CD4-positive, alpha-beta T cell treated with Interleukin-17A for 4 hours (primary cell): ENCODE results near the gene PARN.

Experiments
- DNase-seq: peaks from one replicate; pipeline ENCODE4 v3.0.0-alpha.2; 2020; ENCODE audit warnings: mixed read lengths

The PARN gene

DNA sequence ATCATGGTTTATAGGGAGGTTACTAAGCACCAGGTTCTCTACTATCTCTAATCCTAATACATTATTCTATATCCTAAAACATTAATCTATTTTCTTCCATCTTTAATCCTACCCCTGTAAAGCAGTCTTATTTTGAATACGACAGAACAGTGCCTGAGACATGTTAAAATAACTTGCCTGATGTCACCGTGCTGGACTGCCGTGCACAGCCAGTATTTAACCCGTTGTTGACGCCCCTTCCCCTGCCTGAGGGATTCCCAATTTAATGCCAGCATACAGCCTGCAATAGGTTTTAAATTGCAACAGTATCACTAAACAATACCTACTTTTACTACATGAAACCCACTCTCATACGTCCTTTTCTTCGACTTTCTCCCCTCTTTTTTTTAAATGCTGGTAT lies 133.3 kb downstream of the PARN start:
- no peak for DNase-seq

- no peak for DNase-seq
Observed at GRCh38 chr16:14496047-14496770, 133.9 kb downstream of the PARN start.

GRCh38 chr16:14495213-14496046 lies 134.6 kb downstream of the PARN start:
- no peak for DNase-seq

GRCh38 chr16:14494396-14494966 lies 135.6 kb downstream of the PARN start:
- DNase-seq: no peak

GRCh38 chr16:14493791-14494190 lies 136.3 kb downstream of the PARN start:
- no peak for DNase-seq

- no peak for DNase-seq
Observed at GRCh38 chr16:14492614-14493013, 137.4 kb downstream of the PARN start.

DNA sequence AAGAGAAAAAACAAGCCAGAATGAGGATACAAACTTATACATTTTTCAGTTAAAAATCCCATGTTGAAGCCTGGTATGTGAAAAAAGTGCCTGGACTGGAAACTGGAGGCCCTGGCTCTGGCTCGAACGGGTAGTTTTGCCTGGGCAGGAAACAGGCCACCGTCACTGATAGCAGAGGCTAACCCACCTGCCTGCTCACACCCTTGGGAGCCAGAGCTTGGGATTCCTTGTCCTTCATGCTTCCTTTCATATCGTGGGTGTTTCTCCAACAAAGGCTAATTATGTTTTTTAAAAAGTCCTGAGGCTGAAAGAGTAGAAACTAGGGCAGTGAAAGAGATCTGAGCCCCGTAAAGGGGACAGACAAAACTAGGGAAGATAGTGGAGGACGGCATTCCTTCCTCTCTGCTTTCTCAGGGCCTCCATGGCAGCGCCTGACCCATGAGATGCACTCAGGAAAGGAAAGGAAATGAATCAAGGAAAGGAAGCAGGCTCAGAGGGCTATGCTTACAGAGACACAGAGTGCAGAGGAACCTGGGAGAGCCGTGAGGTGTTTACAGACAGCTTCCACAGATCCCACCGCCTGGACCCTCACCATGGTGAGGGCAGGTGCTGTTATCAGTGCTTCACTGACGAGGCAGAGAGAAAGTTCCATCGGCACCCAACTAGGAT lies 138.1 kb downstream of the PARN start:
- DNase-seq: no peak

- no peak for DNase-seq
Observed at GRCh38 chr16:14490235-14490634, 139.8 kb downstream of the PARN start.

- DNase-seq: no peak
Observed at GRCh38 chr16:14489460-14489859, 140.6 kb downstream of the PARN start.

GRCh38 chr16:14487579-14487978 lies 142.5 kb downstream of the PARN start:
- peak; percentile 26 for DNase-seq

DNA sequence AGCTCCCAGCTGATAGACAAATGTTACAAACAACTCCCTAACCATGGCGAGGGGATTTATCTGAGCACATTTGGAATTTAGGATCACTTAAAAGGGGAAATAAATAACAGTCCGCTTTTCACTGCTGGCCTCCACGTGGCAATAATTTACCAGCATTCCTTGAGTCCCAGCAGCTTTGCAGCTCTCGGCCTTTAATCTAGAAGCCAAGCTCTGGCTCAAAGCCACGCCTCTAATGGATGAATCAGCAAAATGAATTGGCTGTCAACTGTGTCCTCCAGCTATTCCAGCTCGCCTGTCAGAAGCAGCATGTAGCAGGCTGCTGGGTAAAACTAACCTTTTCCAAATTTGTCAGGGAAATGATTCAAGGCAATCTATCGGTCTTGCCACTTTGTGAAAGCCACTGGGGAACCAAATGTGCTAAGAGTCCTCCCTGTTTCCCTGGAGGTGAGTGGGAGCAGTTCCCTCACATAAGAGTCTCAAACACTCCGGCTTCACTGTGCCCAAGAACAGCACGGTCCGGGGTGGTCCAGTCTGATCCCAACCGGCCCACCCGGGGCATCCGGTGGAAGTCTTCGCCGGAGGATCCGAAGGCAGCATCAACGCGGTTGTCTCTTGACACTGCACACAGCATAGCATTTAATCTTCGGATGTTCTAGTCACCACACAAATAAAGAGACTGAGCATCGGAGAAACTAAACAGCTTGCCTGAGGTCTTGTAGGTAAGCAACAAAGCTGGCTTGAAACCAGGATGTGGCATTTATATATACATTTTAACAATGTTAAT lies 143.3 kb downstream of the PARN start:
- no peak for DNase-seq

DNA sequence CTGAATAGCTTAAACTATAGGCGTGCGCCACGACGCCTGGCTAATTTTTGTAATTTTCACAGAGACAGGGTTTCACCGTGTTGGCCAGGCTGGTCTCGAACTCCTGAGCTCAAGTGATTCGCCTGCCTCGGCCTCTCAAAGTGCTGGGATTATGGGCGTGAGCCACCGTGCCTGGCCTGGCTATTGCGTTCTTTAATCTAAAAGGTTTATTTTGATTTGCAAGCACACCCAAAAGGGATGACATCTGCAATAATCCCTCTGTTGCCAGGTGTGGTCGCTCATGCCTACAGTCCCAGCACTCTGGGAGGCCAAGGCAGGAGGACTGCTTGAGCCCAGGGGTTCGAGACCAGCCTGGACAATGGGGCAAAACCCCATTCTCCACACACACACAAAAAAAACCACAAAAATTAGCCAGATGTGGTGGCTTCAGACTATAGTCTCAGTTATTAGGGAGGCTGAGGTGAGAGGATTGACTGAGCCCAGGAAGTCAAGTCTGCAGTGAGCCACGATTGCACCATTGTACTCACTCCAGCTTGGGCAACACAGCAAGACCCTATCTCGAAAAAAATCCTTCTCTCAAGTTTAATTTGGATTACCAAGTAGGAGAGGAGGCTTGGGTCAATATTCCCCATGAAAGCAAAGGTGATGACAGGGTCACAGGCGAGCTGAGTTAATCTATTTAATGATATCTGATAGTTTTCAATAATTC lies 144.1 kb downstream of the PARN start:
- DNase-seq: no peak

GRCh38 chr16:14485121-14485551 lies 144.9 kb downstream of the PARN start:
- DNase-seq: no peak

GRCh38 chr16:14483819-14484385 lies 146.2 kb downstream of the PARN start:
- no peak for DNase-seq

- no peak for DNase-seq
Observed at GRCh38 chr16:14476183-14476582, 153.9 kb downstream of the PARN start.

DNA sequence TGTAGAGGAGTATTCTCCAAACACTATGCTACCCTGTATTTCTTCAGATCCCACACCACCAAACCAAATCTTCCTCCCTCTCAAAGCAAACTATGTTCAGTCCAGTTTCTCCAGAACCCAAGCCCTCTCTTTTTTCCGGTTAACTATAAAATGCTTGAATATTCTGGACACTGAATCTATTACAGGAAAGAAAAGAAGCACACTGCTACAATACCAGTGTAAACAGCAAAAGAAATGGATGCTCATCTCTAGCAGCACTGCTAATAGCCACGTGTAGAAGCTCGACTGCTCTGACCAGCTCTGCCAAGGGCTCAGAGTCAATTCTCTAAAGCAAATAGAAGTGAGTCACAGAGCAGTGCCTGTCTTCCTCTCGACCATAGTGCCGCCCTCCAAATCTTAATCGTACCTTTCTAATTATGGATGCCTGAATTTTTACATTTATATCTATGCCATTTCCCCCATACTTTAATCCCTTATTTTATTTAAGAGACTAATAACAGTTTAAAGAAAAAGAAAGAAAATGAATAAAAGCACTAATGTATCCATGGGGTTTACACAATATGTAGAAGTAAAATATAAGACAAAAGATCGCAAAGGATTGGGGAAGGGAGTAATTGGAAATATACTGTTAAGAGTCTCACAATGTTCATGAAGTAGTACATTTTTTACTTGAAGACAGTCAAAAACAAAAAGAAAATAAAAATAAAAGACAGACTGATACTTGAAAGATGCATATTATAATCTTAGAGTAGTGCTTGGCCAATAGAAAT lies 154.5 kb downstream of the PARN start:
- DNase-seq: no peak

DNA sequence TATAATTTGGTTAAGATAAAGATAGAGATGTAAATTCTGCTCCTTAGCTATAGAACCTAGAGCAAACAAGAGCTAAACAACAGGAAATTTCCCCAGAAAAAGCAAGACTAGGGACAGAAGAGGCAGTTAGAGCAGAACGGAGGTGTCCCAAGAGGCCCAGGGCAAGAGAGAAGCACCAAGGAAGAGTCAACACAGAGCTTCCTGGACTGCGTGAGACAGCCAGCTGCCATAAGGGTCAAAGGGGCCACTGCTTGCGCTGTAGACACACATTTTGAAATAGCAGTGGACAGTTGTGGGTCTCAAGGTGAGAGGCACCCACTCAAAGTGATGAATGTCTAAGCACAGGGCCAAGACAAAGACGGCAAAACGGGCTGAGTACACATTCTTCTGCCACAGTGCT lies 156.6 kb downstream of the PARN start:
- DNase-seq: no peak

GRCh38 chr16:14472357-14472756 lies 157.7 kb downstream of the PARN start:
- no peak for DNase-seq

- DNase-seq: no peak
Observed at GRCh38 chr16:14470788-14471187, 159.3 kb downstream of the PARN start.

DNA sequence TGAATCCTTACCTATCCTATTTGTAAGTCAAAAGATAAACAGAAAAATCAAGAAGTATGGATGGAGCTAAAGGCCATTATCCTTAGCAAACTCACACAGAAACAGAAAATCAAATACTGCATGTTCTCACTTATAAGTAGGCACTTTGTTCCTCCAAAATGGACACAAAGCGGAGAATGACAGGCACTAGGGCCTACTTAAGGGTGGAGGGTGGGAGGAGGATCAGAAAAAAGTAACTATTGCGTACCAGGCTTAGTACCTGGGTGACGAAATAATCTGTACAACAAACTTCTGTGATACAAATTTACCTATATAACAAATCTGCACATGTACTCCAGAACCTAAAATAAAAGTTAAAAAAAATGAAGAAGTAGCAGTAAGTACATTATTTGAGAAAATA lies 164.3 kb downstream of the PARN start:
- DNase-seq: no peak

- DNase-seq: no peak
Observed at GRCh38 chr16:14464796-14465195, 165.3 kb downstream of the PARN start.
